ENCODE data around the gene SLC16A13.

DNA sequence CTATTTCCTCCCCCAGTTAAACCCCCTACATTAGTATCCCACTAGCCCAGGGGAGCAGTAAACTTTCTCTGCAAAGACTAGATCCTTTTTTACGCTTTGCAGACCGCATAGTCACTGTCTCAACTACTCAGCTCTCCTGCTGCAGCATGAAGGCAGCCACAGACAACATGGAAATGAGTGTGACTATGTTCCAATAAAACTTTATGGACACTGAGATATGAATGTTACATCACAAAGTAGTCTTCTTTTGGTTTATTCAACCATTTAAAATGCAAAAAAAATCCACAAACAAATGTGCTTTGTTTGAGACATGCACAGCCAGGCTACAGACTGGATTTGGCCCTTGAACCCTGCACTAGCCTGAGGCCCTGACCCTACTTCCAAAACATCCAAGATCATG is 25.3 kb upstream of the SLC16A13 start:
- TF ChIP-seq, protein P1, sequence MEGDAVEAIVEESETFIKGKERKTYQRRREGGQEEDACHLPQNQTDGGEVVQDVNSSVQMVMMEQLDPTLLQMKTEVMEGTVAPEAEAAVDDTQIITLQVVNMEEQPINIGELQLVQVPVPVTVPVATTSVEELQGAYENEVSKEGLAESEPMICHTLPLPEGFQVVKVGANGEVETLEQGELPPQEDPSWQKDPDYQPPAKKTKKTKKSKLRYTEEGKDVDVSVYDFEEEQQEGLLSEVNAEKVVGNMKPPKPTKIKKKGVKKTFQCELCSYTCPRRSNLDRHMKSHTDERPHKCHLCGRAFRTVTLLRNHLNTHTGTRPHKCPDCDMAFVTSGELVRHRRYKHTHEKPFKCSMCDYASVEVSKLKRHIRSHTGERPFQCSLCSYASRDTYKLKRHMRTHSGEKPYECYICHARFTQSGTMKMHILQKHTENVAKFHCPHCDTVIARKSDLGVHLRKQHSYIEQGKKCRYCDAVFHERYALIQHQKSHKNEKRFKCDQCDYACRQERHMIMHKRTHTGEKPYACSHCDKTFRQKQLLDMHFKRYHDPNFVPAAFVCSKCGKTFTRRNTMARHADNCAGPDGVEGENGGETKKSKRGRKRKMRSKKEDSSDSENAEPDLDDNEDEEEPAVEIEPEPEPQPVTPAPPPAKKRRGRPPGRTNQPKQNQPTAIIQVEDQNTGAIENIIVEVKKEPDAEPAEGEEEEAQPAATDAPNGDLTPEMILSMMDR (IDR thresholded peaks at IDR 0.05 in 2 of 3, conservative IDR thresholded peaks at IDR 0.05 in 1 of 3; ENCODE audit: control insufficient read depth in 2 of 3, extremely low read depth in 1 of 3, insufficient read depth in 1 of 3, low read depth in 3 of 3, low read length in 3 of 3), result no peak
- TF ChIP-seq STAT3 (IDR thresholded peaks at IDR 0.05; ENCODE audit: low read depth, low read length) (no peak), POLR2A (IDR thresholded peaks at IDR 0.05; ENCODE audit: low read depth, low read length) (no peak), CHD4 (IDR thresholded peaks at IDR 0.05) (no peak), ZSCAN29 (IDR thresholded peaks at IDR 0.05) (no peak), EED (IDR thresholded peaks at IDR 0.05; ENCODE audit: low read depth) (no peak), SMC3 (IDR thresholded peaks at IDR 0.05; ENCODE audit: borderline replicate concordance, low read length) (no peak), SREBF2 (IDR thresholded peaks at IDR 0.05; ENCODE audit: low read length) (no peak), POLR2AphosphoS5 (IDR thresholded peaks at IDR 0.05; ENCODE audit: low read length) (no peak), SREBF1 (IDR thresholded peaks at IDR 0.05; ENCODE audit: low read length) (no peak)
- TF ChIP-seq, protein P2, sequence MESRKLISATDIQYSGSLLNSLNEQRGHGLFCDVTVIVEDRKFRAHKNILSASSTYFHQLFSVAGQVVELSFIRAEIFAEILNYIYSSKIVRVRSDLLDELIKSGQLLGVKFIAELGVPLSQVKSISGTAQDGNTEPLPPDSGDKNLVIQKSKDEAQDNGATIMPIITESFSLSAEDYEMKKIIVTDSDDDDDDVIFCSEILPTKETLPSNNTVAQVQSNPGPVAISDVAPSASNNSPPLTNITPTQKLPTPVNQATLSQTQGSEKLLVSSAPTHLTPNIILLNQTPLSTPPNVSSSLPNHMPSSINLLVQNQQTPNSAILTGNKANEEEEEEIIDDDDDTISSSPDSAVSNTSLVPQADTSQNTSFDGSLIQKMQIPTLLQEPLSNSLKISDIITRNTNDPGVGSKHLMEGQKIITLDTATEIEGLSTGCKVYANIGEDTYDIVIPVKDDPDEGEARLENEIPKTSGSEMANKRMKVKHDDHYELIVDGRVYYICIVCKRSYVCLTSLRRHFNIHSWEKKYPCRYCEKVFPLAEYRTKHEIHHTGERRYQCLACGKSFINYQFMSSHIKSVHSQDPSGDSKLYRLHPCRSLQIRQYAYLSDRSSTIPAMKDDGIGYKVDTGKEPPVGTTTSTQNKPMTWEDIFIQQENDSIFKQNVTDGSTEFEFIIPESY (IDR thresholded peaks at IDR 0.05), result no peak
- TF ChIP-seq, protein P3, sequence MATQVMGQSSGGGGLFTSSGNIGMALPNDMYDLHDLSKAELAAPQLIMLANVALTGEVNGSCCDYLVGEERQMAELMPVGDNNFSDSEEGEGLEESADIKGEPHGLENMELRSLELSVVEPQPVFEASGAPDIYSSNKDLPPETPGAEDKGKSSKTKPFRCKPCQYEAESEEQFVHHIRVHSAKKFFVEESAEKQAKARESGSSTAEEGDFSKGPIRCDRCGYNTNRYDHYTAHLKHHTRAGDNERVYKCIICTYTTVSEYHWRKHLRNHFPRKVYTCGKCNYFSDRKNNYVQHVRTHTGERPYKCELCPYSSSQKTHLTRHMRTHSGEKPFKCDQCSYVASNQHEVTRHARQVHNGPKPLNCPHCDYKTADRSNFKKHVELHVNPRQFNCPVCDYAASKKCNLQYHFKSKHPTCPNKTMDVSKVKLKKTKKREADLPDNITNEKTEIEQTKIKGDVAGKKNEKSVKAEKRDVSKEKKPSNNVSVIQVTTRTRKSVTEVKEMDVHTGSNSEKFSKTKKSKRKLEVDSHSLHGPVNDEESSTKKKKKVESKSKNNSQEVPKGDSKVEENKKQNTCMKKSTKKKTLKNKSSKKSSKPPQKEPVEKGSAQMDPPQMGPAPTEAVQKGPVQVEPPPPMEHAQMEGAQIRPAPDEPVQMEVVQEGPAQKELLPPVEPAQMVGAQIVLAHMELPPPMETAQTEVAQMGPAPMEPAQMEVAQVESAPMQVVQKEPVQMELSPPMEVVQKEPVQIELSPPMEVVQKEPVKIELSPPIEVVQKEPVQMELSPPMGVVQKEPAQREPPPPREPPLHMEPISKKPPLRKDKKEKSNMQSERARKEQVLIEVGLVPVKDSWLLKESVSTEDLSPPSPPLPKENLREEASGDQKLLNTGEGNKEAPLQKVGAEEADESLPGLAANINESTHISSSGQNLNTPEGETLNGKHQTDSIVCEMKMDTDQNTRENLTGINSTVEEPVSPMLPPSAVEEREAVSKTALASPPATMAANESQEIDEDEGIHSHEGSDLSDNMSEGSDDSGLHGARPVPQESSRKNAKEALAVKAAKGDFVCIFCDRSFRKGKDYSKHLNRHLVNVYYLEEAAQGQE (IDR thresholded peaks at IDR 0.05; ENCODE audit: low read depth, low read length), result no peak
- TF ChIP-seq, protein P4, sequence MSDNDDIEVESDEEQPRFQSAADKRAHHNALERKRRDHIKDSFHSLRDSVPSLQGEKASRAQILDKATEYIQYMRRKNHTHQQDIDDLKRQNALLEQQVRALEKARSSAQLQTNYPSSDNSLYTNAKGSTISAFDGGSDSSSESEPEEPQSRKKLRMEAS (IDR thresholded peaks at IDR 0.05; ENCODE audit: low read depth, low read length), result no peak
- TF ChIP-seq, protein P5, sequence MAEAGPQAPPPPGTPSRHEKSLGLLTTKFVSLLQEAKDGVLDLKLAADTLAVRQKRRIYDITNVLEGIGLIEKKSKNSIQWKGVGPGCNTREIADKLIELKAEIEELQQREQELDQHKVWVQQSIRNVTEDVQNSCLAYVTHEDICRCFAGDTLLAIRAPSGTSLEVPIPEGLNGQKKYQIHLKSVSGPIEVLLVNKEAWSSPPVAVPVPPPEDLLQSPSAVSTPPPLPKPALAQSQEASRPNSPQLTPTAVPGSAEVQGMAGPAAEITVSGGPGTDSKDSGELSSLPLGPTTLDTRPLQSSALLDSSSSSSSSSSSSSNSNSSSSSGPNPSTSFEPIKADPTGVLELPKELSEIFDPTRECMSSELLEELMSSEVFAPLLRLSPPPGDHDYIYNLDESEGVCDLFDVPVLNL (IDR thresholded peaks at IDR 0.05; ENCODE audit: low read depth, low read length), result no peak

Data from GM12878 (cell line).